ENCODE results near the gene RPS24. TPM values are rescaled to one million over a fixed set of nuclear protein-coding genes. Genes with fewer than 3 reads are reported as not detected.
"Not testable (repeated sequence)": the region's sequence is repeated elsewhere in the genome, so short reads cannot be mapped to it uniquely, and the experiment has no call there.

RPS24 gene
- total RNA-seq, 1 donor from 2014 or later: 1,414 TPM

- Mint-ChIP-seq H3K4me1 (peaks cover 18% of the 10 kb centered on the region), H3K4me3 (no peak overlapping the region), H3K36me3 (no peaks in the 10 kb centered on the region), H3K27ac (no peak overlapping the region), H3K9me3 (no peaks in the 10 kb centered on the region), H3K27me3 (ENCODE audit: low read depth) (no peaks in the 10 kb centered on the region)
- DNase-seq (ENCODE audit: low spot score in 2 of 2, unreplicated experiment in 2 of 2): no peak
- TF ChIP-seq CTCF (IDR thresholded peaks at IDR 0.05; ENCODE audit: unreplicated experiment): no peak
Observed at GRCh38 chr10:78062296-78062695, 28.6 kb downstream of the RPS24 start.

- Mint-ChIP-seq H3K9me3 (no peaks in the 10 kb centered on the region), H3K36me3 (no peaks in the 10 kb centered on the region), H3K4me3 (no peak overlapping the region), H3K27ac (peak overlapping the region; percentile 4), H3K27me3 (ENCODE audit: low read depth) (no peaks in the 10 kb centered on the region), H3K4me1 (peaks cover 18% of the 10 kb centered on the region)
- no peak for DNase-seq (ENCODE audit: low spot score in 2 of 2, unreplicated experiment in 2 of 2)
- no peak for TF ChIP-seq CTCF (IDR thresholded peaks at IDR 0.05; ENCODE audit: unreplicated experiment)
Observed at GRCh38 chr10:78063236-78063635, 29.6 kb downstream of the RPS24 start.

GRCh38 chr10:78064919-78065318, 31.3 kb downstream of the RPS24 start:
- not testable (repeated sequence) for H3K9me3 Mint-ChIP-seq; H3K4me3 Mint-ChIP-seq; DNase-seq (ENCODE audit: low spot score in 2 of 2, unreplicated experiment in 2 of 2); H3K36me3 Mint-ChIP-seq; H3K27me3 Mint-ChIP-seq (ENCODE audit: low read depth); H3K27ac Mint-ChIP-seq
- peaks cover 18% of the 10 kb centered on the region for H3K4me1 Mint-ChIP-seq

GRCh38 chr10:78065611-78066010, 31.9 kb downstream of the RPS24 start:
- H3K27me3 Mint-ChIP-seq (ENCODE audit: low read depth): no peaks in the 10 kb centered on the region
- no peaks in the 10 kb centered on the region for H3K9me3 Mint-ChIP-seq
- H3K4me3 Mint-ChIP-seq: no peak overlapping the region
- no peak overlapping the region for H3K27ac Mint-ChIP-seq
- no peaks in the 10 kb centered on the region for H3K36me3 Mint-ChIP-seq
- peaks cover 18% of the 10 kb centered on the region for H3K4me1 Mint-ChIP-seq
- no peak for DNase-seq (ENCODE audit: low spot score in 2 of 2, unreplicated experiment in 2 of 2)
- TF ChIP-seq CTCF (IDR thresholded peaks at IDR 0.05; ENCODE audit: unreplicated experiment): no peak

GRCh38 chr10:78066012-78066411, 32.3 kb downstream of the RPS24 start:
- H3K27me3 Mint-ChIP-seq (ENCODE audit: low read depth): no peaks in the 10 kb centered on the region
- no peak for DNase-seq (ENCODE audit: low spot score in 2 of 2, unreplicated experiment in 2 of 2)
- no peak overlapping the region for H3K4me3 Mint-ChIP-seq
- no peaks in the 10 kb centered on the region for H3K36me3 Mint-ChIP-seq
- H3K27ac Mint-ChIP-seq: no peak overlapping the region
- H3K9me3 Mint-ChIP-seq: no peaks in the 10 kb centered on the region
- peaks cover 18% of the 10 kb centered on the region for H3K4me1 Mint-ChIP-seq
- no peak for TF ChIP-seq CTCF (IDR thresholded peaks at IDR 0.05; ENCODE audit: unreplicated experiment)

- no peaks in the 10 kb centered on the region for H3K27me3 Mint-ChIP-seq (ENCODE audit: low read depth)
- no peaks in the 10 kb centered on the region for H3K36me3 Mint-ChIP-seq
- H3K4me3 Mint-ChIP-seq: no peak overlapping the region
- peak overlapping the region; percentile 4 for H3K27ac Mint-ChIP-seq
- no peaks in the 10 kb centered on the region for H3K9me3 Mint-ChIP-seq
- DNase-seq (ENCODE audit: low spot score in 2 of 2, unreplicated experiment in 2 of 2): no peak
- TF ChIP-seq CTCF (IDR thresholded peaks at IDR 0.05; ENCODE audit: unreplicated experiment): no peak
- peaks cover 18% of the 10 kb centered on the region for H3K4me1 Mint-ChIP-seq
Observed at GRCh38 chr10:78066728-78067430, 33.2 kb downstream of the RPS24 start.
